ENCODE measurements around the gene MBD4. TPM values are rescaled to one million over a fixed set of nuclear protein-coding genes. Genes with fewer than 3 reads are reported as not detected.
"Not testable (repeated sequence)": the region's sequence is repeated elsewhere in the genome, so short reads cannot be mapped to it uniquely, and the experiment has no call there.

The MBD4 gene
- total RNA-seq, 1 donor from 2014 or later, result 28.6 TPM

DNA sequence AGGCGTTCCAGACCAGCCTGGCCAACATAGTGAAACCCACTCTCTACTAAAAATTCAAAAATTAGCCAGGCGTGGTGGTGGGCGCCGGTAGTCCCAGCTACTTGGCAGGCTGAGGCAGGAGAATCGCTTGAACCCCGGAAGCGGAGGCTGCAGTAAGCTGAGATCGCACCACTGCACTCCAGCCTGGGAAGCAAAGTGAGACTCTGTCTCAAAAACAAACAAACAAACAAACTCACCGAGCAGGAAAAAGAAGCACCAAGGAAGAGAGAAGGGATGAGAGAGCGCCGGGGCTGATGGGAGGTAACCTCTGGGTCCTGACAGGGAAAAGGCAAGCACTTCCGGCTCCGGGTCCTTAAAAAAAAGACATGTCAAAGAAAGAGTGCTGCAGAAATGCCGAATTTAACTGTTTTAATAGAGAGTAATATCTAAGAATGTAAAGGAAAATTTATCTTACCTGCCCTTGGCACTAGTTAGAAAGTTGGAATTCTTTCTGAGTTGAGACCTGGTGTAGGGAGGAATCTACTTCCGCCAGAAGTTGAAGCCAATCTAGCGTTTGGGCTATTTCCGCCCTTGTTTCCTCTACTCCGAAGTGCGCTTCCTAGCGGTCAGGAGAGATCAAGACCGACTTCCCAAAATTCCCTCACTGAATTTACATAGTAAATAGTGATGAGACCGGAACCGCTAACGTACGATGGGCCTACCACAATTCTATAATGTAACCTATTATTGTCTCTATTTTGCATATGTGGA is 40.4 kb downstream of the MBD4 start:
- H3K4me1 Mint-ChIP-seq (ENCODE audit: unreplicated experiment), result peaks cover 21% of the 10 kb centered on the region
- peak overlapping the region; percentile 97 for H3K27ac Mint-ChIP-seq
- TF ChIP-seq CTCF (conservative IDR thresholded peaks at IDR 0.05), result peak; percentile 83
- H3K9me3 Mint-ChIP-seq, result no peaks in the 10 kb centered on the region
- H3K27me3 Mint-ChIP-seq, result no peaks in the 10 kb centered on the region
- no peak for DNase-seq (ENCODE audit: extremely low spot score, unreplicated experiment)
- H3K4me3 Mint-ChIP-seq, result peak overlapping the region; percentile 97
- H3K36me3 Mint-ChIP-seq, result peaks cover 3% of the 10 kb centered on the region

DNA sequence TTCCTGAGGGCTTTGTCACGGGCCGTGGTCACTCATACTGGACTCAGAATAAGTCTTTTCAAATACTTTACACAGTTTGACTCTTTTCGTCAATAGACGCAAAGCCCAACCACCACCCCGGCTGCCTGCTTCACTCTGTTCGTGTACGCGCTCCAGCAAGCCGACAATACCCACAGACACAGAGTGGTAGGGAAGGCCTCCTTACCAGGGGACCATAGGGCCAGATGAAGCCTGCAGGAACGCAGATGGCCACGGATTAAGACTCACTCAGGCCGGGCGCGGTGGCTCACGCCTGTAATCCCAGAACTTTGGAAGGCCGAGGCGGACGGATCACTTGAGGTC is 41.0 kb downstream of the MBD4 start:
- H3K36me3 Mint-ChIP-seq, result peaks cover 3% of the 10 kb centered on the region
- peak overlapping the region; percentile 97 for H3K27ac Mint-ChIP-seq
- peaks cover 21% of the 10 kb centered on the region for H3K4me1 Mint-ChIP-seq (ENCODE audit: unreplicated experiment)
- no peak for TF ChIP-seq CTCF (conservative IDR thresholded peaks at IDR 0.05)
- H3K9me3 Mint-ChIP-seq, result no peaks in the 10 kb centered on the region
- peak overlapping the region; percentile 97 for H3K4me3 Mint-ChIP-seq
- no peak for DNase-seq (ENCODE audit: extremely low spot score, unreplicated experiment)
- no peaks in the 10 kb centered on the region for H3K27me3 Mint-ChIP-seq

GRCh38 chr3:129393760-129394564 is 45.8 kb downstream of the MBD4 start:
- H3K4me1 Mint-ChIP-seq (ENCODE audit: unreplicated experiment), result peaks cover 21% of the 10 kb centered on the region
- not testable (repeated sequence) for H3K9me3 Mint-ChIP-seq; H3K4me3 Mint-ChIP-seq; H3K27me3 Mint-ChIP-seq; H3K36me3 Mint-ChIP-seq; H3K27ac Mint-ChIP-seq; DNase-seq (ENCODE audit: extremely low spot score, unreplicated experiment)

- no peak for TF ChIP-seq CTCF (conservative IDR thresholded peaks at IDR 0.05)
- H3K27me3 Mint-ChIP-seq, result no peaks in the 10 kb centered on the region
- no peak for DNase-seq (ENCODE audit: extremely low spot score, unreplicated experiment)
- H3K4me1 Mint-ChIP-seq (ENCODE audit: unreplicated experiment), result peaks cover 16% of the 10 kb centered on the region
- H3K27ac Mint-ChIP-seq, result no peak overlapping the region
- H3K9me3 Mint-ChIP-seq, result no peaks in the 10 kb centered on the region
- peaks cover 7% of the 10 kb centered on the region for H3K36me3 Mint-ChIP-seq
- H3K4me3 Mint-ChIP-seq, result no peak overlapping the region
These were observed 46.5 kb downstream of the MBD4 start for GRCh38 chr3:129393271-129393670.

DNA sequence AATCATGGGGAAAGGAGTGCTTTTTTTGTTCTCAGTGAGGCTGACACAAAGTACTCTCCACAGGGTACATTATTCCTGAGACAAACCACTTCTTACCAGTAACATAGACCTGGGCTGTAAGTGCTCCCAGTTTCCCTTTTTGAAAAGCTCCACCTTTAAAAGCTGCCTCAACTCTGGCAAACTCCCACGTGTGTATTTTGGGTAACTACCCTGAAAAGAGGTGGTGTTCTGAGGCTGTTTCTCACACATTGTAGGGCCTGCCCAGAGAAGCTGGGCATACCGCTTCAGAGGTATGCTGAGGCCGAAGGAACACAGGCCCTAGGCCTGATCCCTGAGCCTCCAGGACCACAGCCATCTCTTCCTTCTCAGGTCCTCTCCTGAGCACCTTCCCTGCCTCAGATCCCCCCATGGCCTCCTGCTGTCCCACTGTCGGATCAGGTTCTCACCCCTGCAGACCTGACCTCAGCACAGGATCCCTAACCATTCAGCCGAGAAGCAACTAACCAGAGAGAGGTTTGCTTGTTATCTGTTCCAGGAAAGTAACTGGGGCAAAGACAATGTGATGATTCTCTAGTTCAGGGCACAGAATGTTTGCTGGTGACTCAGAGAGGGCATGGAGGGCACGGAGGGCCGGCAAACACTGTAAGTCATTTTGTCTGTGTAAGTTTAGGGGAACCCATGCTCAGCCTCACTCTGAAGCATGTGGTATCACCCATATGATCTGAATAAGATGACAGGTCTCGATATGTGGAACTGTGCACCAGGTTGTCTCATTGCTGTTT is 47.5 kb downstream of the MBD4 start:
- Mint-ChIP-seq H3K4me1 (ENCODE audit: unreplicated experiment) (peaks cover 10% of the 10 kb centered on the region), H3K36me3 (peaks cover 13% of the 10 kb centered on the region)
- H3K27ac Mint-ChIP-seq; H3K9me3 Mint-ChIP-seq; H3K27me3 Mint-ChIP-seq; DNase-seq (ENCODE audit: extremely low spot score, unreplicated experiment); H3K4me3 Mint-ChIP-seq: not testable (repeated sequence)

DNA sequence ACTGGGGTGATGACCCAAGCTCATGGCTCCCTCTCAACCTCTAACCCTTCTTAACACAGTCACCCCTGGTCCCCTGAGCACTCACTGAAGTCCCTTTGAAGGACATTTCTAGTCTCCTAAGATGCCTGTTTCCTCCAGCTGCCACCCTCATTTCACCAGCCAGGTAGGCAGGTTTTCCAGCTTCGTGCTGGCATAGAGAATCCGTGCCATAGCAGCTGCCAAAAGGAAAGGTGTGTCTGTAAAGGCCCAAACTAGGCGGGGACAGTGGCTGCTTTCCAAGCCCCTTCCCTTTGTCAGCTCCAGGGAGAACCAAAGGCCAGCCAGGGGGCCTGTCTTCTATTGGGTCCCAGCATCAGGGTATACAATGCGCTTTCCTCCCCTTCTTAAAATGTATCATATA is 48.2 kb downstream of the MBD4 start:
- not testable (repeated sequence) for H3K27me3 Mint-ChIP-seq; H3K4me1 Mint-ChIP-seq (ENCODE audit: unreplicated experiment); H3K27ac Mint-ChIP-seq; H3K9me3 Mint-ChIP-seq; H3K4me3 Mint-ChIP-seq; DNase-seq (ENCODE audit: extremely low spot score, unreplicated experiment)
- peaks cover 18% of the 10 kb centered on the region for H3K36me3 Mint-ChIP-seq

DNA sequence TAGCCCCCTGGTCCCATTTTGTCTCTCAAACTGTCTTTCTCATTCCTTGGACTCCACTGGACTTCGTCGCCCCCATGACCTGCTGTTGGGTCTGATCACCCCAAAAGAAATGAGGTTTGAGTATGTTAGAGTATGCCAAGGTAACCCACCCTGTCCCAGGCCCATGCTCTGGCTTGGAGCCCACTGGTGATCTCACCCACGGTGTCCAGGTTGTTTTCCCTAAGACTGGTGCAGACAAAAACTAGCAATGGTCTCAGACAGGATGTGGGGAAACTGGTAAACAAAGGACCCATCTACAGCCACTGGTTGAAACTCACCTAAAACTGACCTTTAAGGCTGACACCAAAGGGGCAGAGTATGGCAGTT is 50.2 kb downstream of the MBD4 start:
- Mint-ChIP-seq H3K27me3 (no peaks in the 10 kb centered on the region), H3K9me3 (no peaks in the 10 kb centered on the region), H3K27ac (no peak overlapping the region), H3K36me3 (peaks cover 14% of the 10 kb centered on the region), H3K4me3 (no peak overlapping the region), H3K4me1 (ENCODE audit: unreplicated experiment) (no peaks in the 10 kb centered on the region)
- DNase-seq (ENCODE audit: extremely low spot score, unreplicated experiment), result no peak
- no peak for TF ChIP-seq CTCF (conservative IDR thresholded peaks at IDR 0.05)

- not testable (repeated sequence) for H3K9me3 Mint-ChIP-seq; H3K4me3 Mint-ChIP-seq; H3K27me3 Mint-ChIP-seq; H3K4me1 Mint-ChIP-seq (ENCODE audit: unreplicated experiment); H3K27ac Mint-ChIP-seq; DNase-seq (ENCODE audit: extremely low spot score, unreplicated experiment)
- H3K36me3 Mint-ChIP-seq, result peaks cover 14% of the 10 kb centered on the region
These were observed 50.8 kb downstream of the MBD4 start for GRCh38 chr3:129388791-129389571.

All from type B pancreatic cell (in vitro differentiated cells).